NK-92 (cell line): ENCODE measurements around the gene AZU1.
A peak's percentile ranks its signal among the peaks of the same experiment; 100 is the strongest.

Source experiments
- DNase-seq: peaks from one replicate; lab custom pipeline; 2025; ENCODE audit not compliant: unreplicated experiment; lab: John Stamatoyannopoulos, UW

Gene AZU1

GRCh38 chr19:796692-797527 lies 30.7 kb upstream of the AZU1 start, which contains the start of gene PTBP1:
Gene PTBP1 (plus strand): TSS chr19:797452. CDS start chr19:797498, 46 bp downstream.
- peak; percentile 96 for DNase-seq

GRCh38 chr19:797528-798414 lies 29.9 kb upstream of the AZU1 start:
- no peak for DNase-seq

GRCh38 chr19:798415-799075 lies 29.1 kb upstream of the AZU1 start:
- no peak for DNase-seq

GRCh38 chr19:799076-799881 lies 28.4 kb upstream of the AZU1 start:
- no peak for DNase-seq

- no peak for DNase-seq
Observed at GRCh38 chr19:800360-801029, 27.1 kb upstream of the AZU1 start.

- DNase-seq: no peak
Observed at GRCh38 chr19:801030-801860, 26.4 kb upstream of the AZU1 start.

GRCh38 chr19:801861-802497 lies 25.7 kb upstream of the AZU1 start:
- DNase-seq: no peak

GRCh38 chr19:802498-803098 lies 25.0 kb upstream of the AZU1 start:
- no peak for DNase-seq

GRCh38 chr19:803099-803561 lies 24.5 kb upstream of the AZU1 start:
- no peak for DNase-seq

- DNase-seq: no peak
Observed at GRCh38 chr19:803686-804418, 23.8 kb upstream of the AZU1 start.

GRCh38 chr19:804419-805165 lies 23.0 kb upstream of the AZU1 start:
- DNase-seq: no peak

- no peak for DNase-seq
Observed at GRCh38 chr19:805166-805551, 22.5 kb upstream of the AZU1 start.

- no peak for DNase-seq
Observed at GRCh38 chr19:805600-806550, 21.8 kb upstream of the AZU1 start.

- no peak for DNase-seq
Observed at GRCh38 chr19:806815-807421, 20.7 kb upstream of the AZU1 start.
